HepG2 (cell line): ENCODE measurements around the gene HOXC12. TPM values are rescaled to one million over a fixed set of nuclear protein-coding genes. Genes with fewer than 3 reads are reported as not detected.
A peak's percentile ranks its signal among the peaks of the same experiment; 100 is the strongest.

Source experiments
- ADNP ChIP-seq: sonication (generic); formaldehyde crosslinking; IDR thresholded peaks from 2 replicates; pipeline ENCODE4 v1.4.0; 2020; ENCODE audit warnings: missing genetic modification reagents
- ATF1 ChIP-seq: IDR thresholded peaks from 2 replicates; pipeline ENCODE4 v1.6.1; 2016; ENCODE audit warnings: mild to moderate bottlenecking, control low read depth
- EP300 ChIP-seq, 3 experiments: sonication (generic) in 1 of 3; formaldehyde crosslinking in 1 of 3; IDR thresholded peaks; 2 replicates each; pipeline versions ENCODE4 v1.5.1 to v1.6.1; 2011 to 2020; ENCODE audit warnings: low read depth in 2 of 3, low read length in 2 of 3, borderline replicate concordance in 1 of 3, improper control_type of control experiment in 1 of 3, mild to moderate bottlenecking in 1 of 3, missing genetic modification reagents in 1 of 3, moderate library complexity in 1 of 3
- EZH2 ChIP-seq: conservative IDR thresholded peaks from 2 replicates; pipeline ENCODE4 v1.6.1; 2012; ENCODE audit warnings: mild to moderate bottlenecking, low read depth, low read length, moderate library complexity
- HES4 ChIP-seq: sonication (generic); formaldehyde crosslinking; IDR thresholded peaks from 2 replicates; pipeline ENCODE4 v1.9.0; 2021; ENCODE audit warnings: mild to moderate bottlenecking, missing genetic modification reagents, borderline replicate concordance
- HNRNPLL ChIP-seq: fragments of 200-400 bp; formaldehyde crosslinking; IDR thresholded peaks from 2 replicates; pipeline ENCODE4 v1.6.1; 2017; ENCODE audit warnings: mild to moderate bottlenecking, low read depth, low read length; ENCODE audit not compliant: poor library complexity, severe bottlenecking
- HOXA5 ChIP-seq: sonication (generic); formaldehyde crosslinking; IDR thresholded peaks from 2 replicates; pipeline ENCODE4 v1.4.0; 2020; ENCODE audit warnings: missing genetic modification reagents
- KLF16 ChIP-seq, 2 experiments: sonication (generic) in 1 of 2; formaldehyde crosslinking in 1 of 2; IDR thresholded peaks; 2 replicates each; pipeline versions ENCODE4 v1.6.1 to v1.8.0; 2016 to 2023; ENCODE audit warnings: missing genetic modification reagents in 2 of 2, missing compliant biosample characterization in 1 of 2
- PLRG1 ChIP-seq: fragments of 450-650 bp; conservative IDR thresholded peaks from 2 replicates; pipeline ENCODE4 v1.6.1; 2016
- YY1 ChIP-seq: IDR thresholded peaks from 2 replicates; pipeline ENCODE4 v1.6.1; 2011; ENCODE audit warnings: low read length, low read depth, moderate library complexity, mild to moderate bottlenecking; ENCODE audit not compliant: insufficient read depth, insufficient replicate concordance
- ZBTB1 ChIP-seq: sonication (generic); formaldehyde crosslinking; IDR thresholded peaks from 2 replicates; pipeline ENCODE4 v1.4.0; 2020; ENCODE audit warnings: missing genetic modification reagents, borderline replicate concordance
- ZKSCAN1 ChIP-seq: fragments of 150-350 bp; IDR thresholded peaks from 2 replicates; pipeline ENCODE4 v1.6.1; 2014; ENCODE audit warnings: low read length
- ZNF563 ChIP-seq: sonication (generic); formaldehyde crosslinking; IDR thresholded peaks from 2 replicates; pipeline ENCODE4 v1.8.0; 2022; ENCODE audit warnings: mild to moderate bottlenecking, moderate library complexity, missing genetic modification reagents
- ZSCAN29 ChIP-seq: sonication (generic); formaldehyde crosslinking; conservative IDR thresholded peaks from 2 replicates; pipeline ENCODE4 v1.4.0; 2020; ENCODE audit warnings: mild to moderate bottlenecking, missing genetic modification reagents
- polyA plus RNA-seq, 8 experiments: library from polyadenylated mRNA; depleted of rRNA in 3 of 8; stranded (reverse) in 7 of 8; unstranded in 1 of 8; fragments of >200 nt; fragmentation: Illumina TruSeq in 4 of 8; extraction: Trizol in 4 of 8; gene quantifications; 2 replicates each; pipeline versions ENCODE4 v1.2.1 to v1.2.3, GENCODE V29; 2011 to 2016; ENCODE audit warnings: low read depth in 4 of 8, missing spikeins in 1 of 8, mixed read lengths in 1 of 8; ENCODE audit not compliant: insufficient read depth in 1 of 8
- total RNA-seq, 5 experiments: library from RNA; depleted of rRNA; stranded (reverse); fragments of >200 nt; fragmentation: Illumina TruSeq; extraction: Trizol; gene quantifications; 2 replicates each; pipeline ENCODE4 v1.2.3, GENCODE V29; 2016; ENCODE audit warnings: low read depth in 1 of 5
- TF ChIP-seq, protein P1 (sequence below): sonication (generic); formaldehyde crosslinking; IDR thresholded peaks from 2 replicates; pipeline ENCODE4 v1.8.1; 2023; ENCODE audit warnings: mild to moderate bottlenecking, missing genetic modification reagents
- TF ChIP-seq, protein P2 (sequence below): sonication (generic); formaldehyde crosslinking; conservative IDR thresholded peaks from 2 replicates; pipeline ENCODE4 v1.5.0; 2020; ENCODE audit warnings: missing genetic modification reagents
- TF ChIP-seq, protein P3 (sequence below): sonication (generic); formaldehyde crosslinking; IDR thresholded peaks from 2 replicates; pipeline ENCODE4 v1.5.1; 2020; ENCODE audit warnings: mild to moderate bottlenecking, moderate library complexity, missing genetic modification reagents
- TF ChIP-seq, protein P4 (sequence below): sonication (generic); formaldehyde crosslinking; conservative IDR thresholded peaks from 2 replicates; pipeline ENCODE4 v1.8.0; 2022; ENCODE audit warnings: mild to moderate bottlenecking, moderate library complexity, missing genetic modification reagents
- TF ChIP-seq, protein P5 (sequence below): sonication (generic); formaldehyde crosslinking; IDR thresholded peaks from 2 replicates; pipeline ENCODE4 v1.4.0; 2020; ENCODE audit warnings: mild to moderate bottlenecking, missing genetic modification reagents
- TF ChIP-seq, protein P6 (sequence below): sonication (generic); formaldehyde crosslinking; IDR thresholded peaks from 2 replicates; pipeline ENCODE4 v1.4.0; 2020; ENCODE audit warnings: missing genetic modification reagents

Gene HOXC12
- total and polyA plus RNA-seq, 2 of the 13 experiments (the other 11 are each of a cell fraction or from before 2014, with no cell fraction given): not detected

DNA sequence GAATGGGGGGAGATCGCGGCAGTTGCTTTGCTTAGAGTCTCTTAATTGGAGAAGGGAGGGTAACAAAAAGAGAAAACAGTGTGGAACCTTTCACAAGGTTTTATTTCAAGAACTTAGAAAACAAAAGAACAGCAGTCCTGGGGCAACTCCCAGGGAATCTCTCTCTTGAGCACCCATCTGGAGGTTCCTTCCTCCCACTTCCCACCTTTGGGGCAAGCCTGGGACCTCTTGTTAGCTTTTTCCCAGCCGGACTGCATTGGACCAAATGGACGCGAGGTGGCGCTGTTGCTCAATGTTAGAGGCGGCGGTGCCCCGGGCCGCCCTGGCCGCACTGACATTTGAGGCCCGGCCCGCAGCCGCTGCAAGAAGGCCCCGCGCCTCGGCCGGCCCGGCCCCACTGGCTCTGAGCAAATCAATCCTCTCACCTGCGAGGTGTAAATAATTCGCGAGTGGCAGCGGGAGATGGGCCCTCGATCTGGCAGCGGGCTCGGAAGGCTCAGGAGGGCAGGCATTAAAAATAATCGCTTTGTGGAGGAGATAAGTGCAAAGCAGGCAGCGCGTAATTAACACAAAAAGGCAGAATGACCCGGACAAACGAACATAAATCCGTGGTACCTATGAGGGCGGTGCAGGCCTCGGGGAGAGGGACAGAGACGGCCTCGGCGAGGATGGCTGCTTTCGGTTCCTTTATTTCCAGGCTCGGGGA is 51.3 kb downstream of the HOXC12 start (continued):
- TF ChIP-seq HOXA5 (CRISPR knock-in tag) (0 out of 2 replicates have a peak, but pooled peaks have one; percentile 39), EZH2 (peak; percentile 72; the same call in 1 of the 2 replicates), ADNP (CRISPR knock-in tag) (no peak), EP300 (IDR thresholded peaks at IDR 0.05; ENCODE audit: low read depth in 2 of 2, low read length in 2 of 2) (no peak), EP300 (CRISPR knock-in tag; IDR thresholded peaks at IDR 0.05; ENCODE audit: borderline replicate concordance) (no peak), HNRNPLL (peak; percentile 35), ZBTB1 (CRISPR knock-in tag) (no peak), ATF1 (CRISPR knock-in tag) (no peak), YY1 (peak; percentile 35), PLRG1 (no peak), HES4 (CRISPR knock-in tag) (no peak), ZSCAN29 (CRISPR knock-in tag) (no peak), ZKSCAN1 (no peak), KLF16 (CRISPR knock-in tag; IDR thresholded peaks at IDR 0.05) (0 out of 4 replicates have a peak, but pooled peaks of 1 of the 2 experiments have one; percentile 19), ZNF563 (no peak)
- TF ChIP-seq, protein P1, sequence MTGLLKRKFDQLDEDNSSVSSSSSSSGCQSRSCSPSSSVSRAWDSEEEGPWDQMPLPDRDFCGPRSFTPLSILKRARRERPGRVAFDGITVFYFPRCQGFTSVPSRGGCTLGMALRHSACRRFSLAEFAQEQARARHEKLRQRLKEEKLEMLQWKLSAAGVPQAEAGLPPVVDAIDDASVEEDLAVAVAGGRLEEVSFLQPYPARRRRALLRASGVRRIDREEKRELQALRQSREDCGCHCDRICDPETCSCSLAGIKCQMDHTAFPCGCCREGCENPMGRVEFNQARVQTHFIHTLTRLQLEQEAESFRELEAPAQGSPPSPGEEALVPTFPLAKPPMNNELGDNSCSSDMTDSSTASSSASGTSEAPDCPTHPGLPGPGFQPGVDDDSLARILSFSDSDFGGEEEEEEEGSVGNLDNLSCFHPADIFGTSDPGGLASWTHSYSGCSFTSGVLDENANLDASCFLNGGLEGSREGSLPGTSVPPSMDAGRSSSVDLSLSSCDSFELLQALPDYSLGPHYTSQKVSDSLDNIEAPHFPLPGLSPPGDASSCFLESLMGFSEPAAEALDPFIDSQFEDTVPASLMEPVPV (CRISPR knock-in tag): no peak
- TF ChIP-seq, protein P2, sequence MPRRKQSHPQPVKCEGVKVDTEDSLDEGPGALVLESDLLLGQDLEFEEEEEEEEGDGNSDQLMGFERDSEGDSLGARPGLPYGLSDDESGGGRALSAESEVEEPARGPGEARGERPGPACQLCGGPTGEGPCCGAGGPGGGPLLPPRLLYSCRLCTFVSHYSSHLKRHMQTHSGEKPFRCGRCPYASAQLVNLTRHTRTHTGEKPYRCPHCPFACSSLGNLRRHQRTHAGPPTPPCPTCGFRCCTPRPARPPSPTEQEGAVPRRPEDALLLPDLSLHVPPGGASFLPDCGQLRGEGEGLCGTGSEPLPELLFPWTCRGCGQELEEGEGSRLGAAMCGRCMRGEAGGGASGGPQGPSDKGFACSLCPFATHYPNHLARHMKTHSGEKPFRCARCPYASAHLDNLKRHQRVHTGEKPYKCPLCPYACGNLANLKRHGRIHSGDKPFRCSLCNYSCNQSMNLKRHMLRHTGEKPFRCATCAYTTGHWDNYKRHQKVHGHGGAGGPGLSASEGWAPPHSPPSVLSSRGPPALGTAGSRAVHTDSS: no peak
- TF ChIP-seq, protein P3, sequence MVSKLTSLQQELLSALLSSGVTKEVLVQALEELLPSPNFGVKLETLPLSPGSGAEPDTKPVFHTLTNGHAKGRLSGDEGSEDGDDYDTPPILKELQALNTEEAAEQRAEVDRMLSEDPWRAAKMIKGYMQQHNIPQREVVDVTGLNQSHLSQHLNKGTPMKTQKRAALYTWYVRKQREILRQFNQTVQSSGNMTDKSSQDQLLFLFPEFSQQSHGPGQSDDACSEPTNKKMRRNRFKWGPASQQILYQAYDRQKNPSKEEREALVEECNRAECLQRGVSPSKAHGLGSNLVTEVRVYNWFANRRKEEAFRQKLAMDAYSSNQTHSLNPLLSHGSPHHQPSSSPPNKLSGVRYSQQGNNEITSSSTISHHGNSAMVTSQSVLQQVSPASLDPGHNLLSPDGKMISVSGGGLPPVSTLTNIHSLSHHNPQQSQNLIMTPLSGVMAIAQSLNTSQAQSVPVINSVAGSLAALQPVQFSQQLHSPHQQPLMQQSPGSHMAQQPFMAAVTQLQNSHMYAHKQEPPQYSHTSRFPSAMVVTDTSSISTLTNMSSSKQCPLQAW (CRISPR knock-in tag): peak; percentile 48; the same call in 1 of the 2 replicates
- TF ChIP-seq, protein P4, sequence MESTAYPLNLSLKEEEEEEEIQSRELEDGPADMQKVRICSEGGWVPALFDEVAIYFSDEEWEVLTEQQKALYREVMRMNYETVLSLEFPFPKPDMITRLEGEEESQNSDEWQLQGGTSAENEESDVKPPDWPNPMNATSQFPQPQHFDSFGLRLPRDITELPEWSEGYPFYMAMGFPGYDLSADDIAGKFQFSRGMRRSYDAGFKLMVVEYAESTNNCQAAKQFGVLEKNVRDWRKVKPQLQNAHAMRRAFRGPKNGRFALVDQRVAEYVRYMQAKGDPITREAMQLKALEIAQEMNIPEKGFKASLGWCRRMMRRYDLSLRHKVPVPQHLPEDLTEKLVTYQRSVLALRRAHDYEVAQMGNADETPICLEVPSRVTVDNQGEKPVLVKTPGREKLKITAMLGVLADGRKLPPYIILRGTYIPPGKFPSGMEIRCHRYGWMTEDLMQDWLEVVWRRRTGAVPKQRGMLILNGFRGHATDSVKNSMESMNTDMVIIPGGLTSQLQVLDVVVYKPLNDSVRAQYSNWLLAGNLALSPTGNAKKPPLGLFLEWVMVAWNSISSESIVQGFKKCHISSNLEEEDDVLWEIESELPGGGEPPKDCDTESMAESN (CRISPR knock-in tag): no peak
- TF ChIP-seq, protein P5, sequence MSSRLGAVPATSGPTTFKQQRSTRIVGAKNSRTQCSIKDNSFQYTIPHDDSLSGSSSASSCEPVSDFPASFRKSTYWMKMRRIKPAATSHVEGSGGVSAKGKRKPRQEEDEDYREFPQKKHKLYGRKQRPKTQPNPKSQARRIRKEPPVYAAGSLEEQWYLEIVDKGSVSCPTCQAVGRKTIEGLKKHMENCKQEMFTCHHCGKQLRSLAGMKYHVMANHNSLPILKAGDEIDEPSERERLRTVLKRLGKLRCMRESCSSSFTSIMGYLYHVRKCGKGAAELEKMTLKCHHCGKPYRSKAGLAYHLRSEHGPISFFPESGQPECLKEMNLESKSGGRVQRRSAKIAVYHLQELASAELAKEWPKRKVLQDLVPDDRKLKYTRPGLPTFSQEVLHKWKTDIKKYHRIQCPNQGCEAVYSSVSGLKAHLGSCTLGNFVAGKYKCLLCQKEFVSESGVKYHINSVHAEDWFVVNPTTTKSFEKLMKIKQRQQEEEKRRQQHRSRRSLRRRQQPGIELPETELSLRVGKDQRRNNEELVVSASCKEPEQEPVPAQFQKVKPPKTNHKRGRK: no peak
- TF ChIP-seq, protein P6, sequence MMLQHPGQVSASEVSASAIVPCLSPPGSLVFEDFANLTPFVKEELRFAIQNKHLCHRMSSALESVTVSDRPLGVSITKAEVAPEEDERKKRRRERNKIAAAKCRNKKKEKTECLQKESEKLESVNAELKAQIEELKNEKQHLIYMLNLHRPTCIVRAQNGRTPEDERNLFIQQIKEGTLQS (CRISPR knock-in tag): no peak
